B cell (primary cell): ENCODE measurements around the gene NIP7. TPM values are rescaled to one million over a fixed set of nuclear protein-coding genes. Genes with fewer than 3 reads are reported as not detected.

ENCODE experiments used
- ATAC-seq: fragments of 200-7000 bp; cut with Tn5 transposase; one replicate; pipeline ENCODE4 v1.10.0; 2021; ENCODE audit warnings: low read depth, mild to moderate bottlenecking, moderate number of reproducible peaks, moderate library complexity
- CTCF ChIA-PET: fragments of 350-600 bp; sonication (Branson Sonifier 250); formaldehyde crosslinking; loops from one replicate; lab custom pipeline; 2021; ENCODE audit warnings: antibody characterized with exemption, inconsistent platforms; lab: Charles Lee
- POLR2A ChIA-PET: fragments of 350-600 bp; sonication (Branson Sonifier 250); formaldehyde crosslinking; loops from one replicate; lab custom pipeline; 2021; ENCODE audit warnings: antibody characterized with exemption; lab: Charles Lee
- DNase-seq: peaks from one replicate; pipeline ENCODE4 v3.0.0; 2013
- H2AFZ ChIP-seq: 2 replicates; pipeline ENCODE4 v1.6.1; 2012; ENCODE audit warnings: mild to moderate bottlenecking, low read depth, low read length; ENCODE audit not compliant: insufficient read depth, poor library complexity, severe bottlenecking
- H3K27ac ChIP-seq, 2 donors: 1 replicate in 1 of 2; 2 replicates in 1 of 2; pipeline ENCODE4 v1.5.1; 2012 to 2013; ENCODE audit warnings: low read length in 2 of 2, mild to moderate bottlenecking in 2 of 2, moderate library complexity in 1 of 2
- H3K27me3 ChIP-seq, 4 experiments: fragments of 200-600 bp in 1 of 4; sonication (generic) in 1 of 4; replicated peaks in 1 of 4; 1 replicate in 2 of 4; 2 replicates in 2 of 4; pipeline versions ENCODE4 v1.6.1 to v1.7.0; 2013 to 2016; ENCODE audit warnings: low read length in 3 of 4, mild to moderate bottlenecking in 2 of 4, mixed read lengths in 1 of 4, moderate library complexity in 1 of 4; ENCODE audit not compliant: insufficient read depth in 4 of 4, control insufficient read depth in 3 of 4; ENCODE audit errors: control extremely low read depth in 1 of 4
- H3K36me3 ChIP-seq, 2 experiments: replicated peaks in 1 of 2; 1 replicate in 1 of 2; 2 replicates in 1 of 2; pipeline versions ENCODE4 v1.6.1 to v1.7.1; 2013; ENCODE audit warnings: low read length in 1 of 2; ENCODE audit not compliant: insufficient read depth in 2 of 2, control insufficient read depth in 1 of 2; ENCODE audit errors: control extremely low read depth in 1 of 2, extremely low read depth in 1 of 2
- H3K4me1 ChIP-seq, 2 donors: fragments of 200-600 bp in 1 of 2; sonication (generic) in 1 of 2; 1 replicate in 1 of 2; 2 replicates in 1 of 2; pipeline versions ENCODE4 v1.5.1 to v1.6.1; 2013 to 2017; ENCODE audit warnings: low read length in 2 of 2; ENCODE audit not compliant: control insufficient read depth in 2 of 2, insufficient read depth in 2 of 2
- H3K4me2 ChIP-seq: replicated peaks from 2 replicates; pipeline ENCODE3; 2012; ENCODE audit warnings: mild to moderate bottlenecking, low read depth, low read length; ENCODE audit not compliant: poor library complexity, severe bottlenecking
- H3K4me3 ChIP-seq, 5 experiments: fragments of 200-600 bp in 1 of 5; sonication (generic) in 1 of 5; 1 replicate in 3 of 5; 2 replicates in 2 of 5; pipeline versions ENCODE4 v1.5.1 to v1.7.0; 2011 to 2016; ENCODE audit warnings: low read length in 4 of 5, mild to moderate bottlenecking in 4 of 5, low read depth in 2 of 5, control low read depth in 1 of 5, moderate library complexity in 1 of 5; ENCODE audit not compliant: insufficient read depth in 1 of 5; ENCODE audit errors: control extremely low read depth in 1 of 5, extremely low read depth in 1 of 5
- H3K79me2 ChIP-seq: fragments of 200-600 bp; sonication (generic); one replicate; pipeline ENCODE4 v1.6.0; 2016; ENCODE audit warnings: low read length; ENCODE audit not compliant: control insufficient read depth, insufficient read depth
- H3K9ac ChIP-seq: fragments of 200-600 bp; sonication (generic); 2 replicates; pipeline ENCODE4 v1.6.1; 2017; ENCODE audit warnings: mild to moderate bottlenecking, low read length, moderate library complexity
- H3K9me3 ChIP-seq, 3 donors: one replicate each; pipeline versions ENCODE4 v1.6.1 to v1.7.1; 2013; ENCODE audit warnings: low read length in 2 of 3; ENCODE audit not compliant: control insufficient read depth in 2 of 3, insufficient read depth in 1 of 3; ENCODE audit errors: control extremely low read depth in 1 of 3
- H4K20me1 ChIP-seq: 2 replicates; pipeline ENCODE4 v1.6.0; 2012; ENCODE audit warnings: mild to moderate bottlenecking, low read length; ENCODE audit not compliant: insufficient read depth, control insufficient read depth, poor library complexity, severe bottlenecking
- H3K27ac Mint-ChIP-seq: one replicate; pipeline ENCODE4 v1.8.0; 2021; ENCODE audit warnings: mixed read lengths
- H3K27me3 Mint-ChIP-seq: one replicate; pipeline ENCODE4 v1.8.0; 2021; ENCODE audit warnings: mixed read lengths
- H3K4me1 Mint-ChIP-seq: one replicate; pipeline ENCODE4 v1.8.0; 2021; ENCODE audit warnings: mixed read lengths
- H3K4me3 Mint-ChIP-seq: one replicate; pipeline ENCODE4 v1.8.0; 2021; ENCODE audit warnings: mixed read lengths
- H3K9me3 Mint-ChIP-seq: one replicate; pipeline ENCODE4 v1.8.0; 2022; ENCODE audit warnings: mixed read lengths; ENCODE audit not compliant: insufficient read depth
- CTCF ChIP-seq: fragments of 200-600 bp; IDR thresholded peaks from one replicate; pipeline ENCODE4 v1.8.0; 2022; ENCODE audit warnings: antibody characterized with exemption, mild to moderate bottlenecking
- EZH2 ChIP-seq: IDR thresholded peaks from 2 replicates; pipeline ENCODE4 v1.6.1; 2012; ENCODE audit warnings: borderline replicate concordance, low read depth, mild to moderate bottlenecking, moderate library complexity, low read length; ENCODE audit not compliant: insufficient read depth, poor library complexity, severe bottlenecking
- WGBS: methylation state at CpG from one replicate; pipeline ENCODE4 v1.1.5; 2013; ENCODE audit warnings: missing lambda C conversion rate; ENCODE audit not compliant: insufficient coverage; 5-methylcytosine and 5-hydroxymethylcytosine counted together
- intact Hi-C: fragments of 100-400 bp; cut with micrococcal nuclease; formaldehyde crosslinking; loops from one replicate; pipeline ENCODE4 v1.10.0; 2022
- polyA plus RNA-seq: library from polyadenylated mRNA; depleted of rRNA; stranded (reverse); fragments of >200 nt; gene quantifications from 2 replicates; pipeline ENCODE4 v1.2.3, GENCODE V29; 2012
- total RNA-seq, 2 donors: library from RNA; stranded (reverse); fragments of 120-200 nt in 1 of 2; gene quantifications; 1 replicate in 1 of 2; 2 replicates in 1 of 2; pipeline versions ENCODE4 v1.2.3 to v1.2.4, GENCODE V29; 2013 to 2022

The NIP7 gene
- total and polyA plus RNA-seq, 2 donors (not counting 1 experiment from before 2014, with no cell fraction given) = 4.4 to 20.2 TPM

GRCh38 chr16:69366431-69366830 is 26.9 kb downstream of the NIP7 start:
- DNase-seq (no peak), ATAC-seq (no peak)
- Mint-ChIP-seq H3K9me3 (peaks cover 3% of the 10 kb centered on the region), H3K4me3 (no peak overlapping the region), H3K27ac (no peak overlapping the region), H3K27me3 (no peaks in the 10 kb centered on the region), H3K4me1 (peaks cover 16% of the 10 kb centered on the region)
- 85% methylated on average over 4 of the region's 7 CpGs for WGBS
- H3K4me2 ChIP-seq = no peak overlapping the region
- TF ChIP-seq CTCF (no peak), EZH2 (no peak)
- no peak overlapping the region for H3K4me3 ChIP-seq
- no peak overlapping the region for H3K9ac ChIP-seq
- H3K79me2 ChIP-seq = peaks cover 11% of the 10 kb centered on the region
- POLR2A ChIA-PET = no interaction called here
- no peaks in the 10 kb centered on the region for H3K27me3 ChIP-seq
- H3K9me3 ChIP-seq = peaks cover 0 to 5% (median 0%) of the 10 kb centered on the region in 3 donors
- H3K4me1 ChIP-seq = peaks cover 5 to 19% of the 10 kb centered on the region in 2 donors
- CTCF ChIA-PET = no interaction called here
- peaks cover 1 to 59% of the 10 kb centered on the region in 2 experiments for H3K36me3 ChIP-seq
- H3K27ac ChIP-seq = no peak overlapping the region
- peaks cover 16% of the 10 kb centered on the region for H4K20me1 ChIP-seq
- intact Hi-C loops = no loop called here
- no peak overlapping the region for H2AFZ ChIP-seq

- peaks cover 3% of the 10 kb centered on the region for H3K9me3 Mint-ChIP-seq
- TF ChIP-seq EZH2 (no peak), CTCF (no peak)
- intact Hi-C loops = no loop called here
- no peak overlapping the region for H3K4me3 Mint-ChIP-seq
- H3K4me1 Mint-ChIP-seq = peaks cover 31% of the 10 kb centered on the region
- ATAC-seq (no peak), DNase-seq (no peak)
- H2AFZ ChIP-seq = no peak overlapping the region
- H3K27ac Mint-ChIP-seq = no peak overlapping the region
- H3K4me2 ChIP-seq = no peak overlapping the region
- peaks cover 16% of the 10 kb centered on the region for H4K20me1 ChIP-seq
- H3K27me3 Mint-ChIP-seq = no peaks in the 10 kb centered on the region
- peak overlapping the region in 1 of 2 donors; percentile 47 for H3K27ac ChIP-seq
- 81% methylated on average over 5 of the region's 7 CpGs for WGBS
- peaks cover 1 to 53% of the 10 kb centered on the region in 2 experiments for H3K36me3 ChIP-seq
- POLR2A ChIA-PET = no interaction called here
- peaks cover 20 to 35% of the 10 kb centered on the region in 2 donors for H3K4me1 ChIP-seq
- peaks cover 0 to 7% (median 0%) of the 10 kb centered on the region in 3 donors for H3K9me3 ChIP-seq
- peaks cover 15% of the 10 kb centered on the region for H3K79me2 ChIP-seq
- no peak overlapping the region for H3K4me3 ChIP-seq
- H3K9ac ChIP-seq = no peak overlapping the region
- CTCF ChIA-PET = no interaction called here
- no peaks in the 10 kb centered on the region for H3K27me3 ChIP-seq
Observed at GRCh38 chr16:69367980-69368379, 28.4 kb downstream of the NIP7 start.
